ENCODE results near the gene HLA-DOB. TPM values are rescaled to one million over a fixed set of nuclear protein-coding genes. Genes with fewer than 3 reads are reported as not detected.

HLA-DOB gene
- total and polyA plus RNA-seq, 2 donors (not counting 1 experiment from before 2014, with no cell fraction given), result under 0.01 to 0.49 TPM

DNA sequence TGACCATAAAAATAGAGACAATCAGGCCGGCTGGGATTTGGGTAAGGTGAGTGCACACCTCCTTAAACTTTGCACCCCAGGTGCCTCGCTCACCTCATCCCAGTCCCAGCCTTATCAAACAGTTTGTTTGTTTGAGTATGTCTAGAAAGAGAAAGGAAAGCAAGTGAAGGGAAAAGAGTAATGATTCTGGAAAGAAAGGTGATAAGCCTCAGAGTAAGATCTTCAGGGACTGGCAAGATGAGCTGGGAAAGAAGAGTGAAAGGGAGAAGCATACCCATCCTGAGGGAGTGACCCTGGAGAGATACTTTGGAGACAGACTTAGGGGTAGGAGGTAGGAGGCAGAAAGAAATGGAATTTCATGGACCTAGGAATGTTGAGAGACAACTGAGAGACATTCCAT lies 20.1 kb upstream of the HLA-DOB start:
- no peak overlapping the region for H3K27ac ChIP-seq (ENCODE audit: insufficient read depth, low read length)
- H3K4me1 ChIP-seq (ENCODE audit: control insufficient read depth, extremely low read depth, insufficient read depth, low read length), result no peaks in the 10 kb centered on the region
- H3K36me3 ChIP-seq (ENCODE audit: control insufficient read depth, insufficient read depth, low read length), result peaks cover 10% of the 10 kb centered on the region
- no peak overlapping the region for H3K4me2 ChIP-seq (ENCODE audit: extremely low read depth, insufficient read depth, low read length)
- H3K9ac ChIP-seq (ENCODE audit: insufficient read depth, low read length), result no peak overlapping the region
- TF ChIP-seq EZH2 (IDR thresholded peaks at IDR 0.05; ENCODE audit: low read length, missing control alignments), result no peak
- TF ChIP-seq, protein P1, sequence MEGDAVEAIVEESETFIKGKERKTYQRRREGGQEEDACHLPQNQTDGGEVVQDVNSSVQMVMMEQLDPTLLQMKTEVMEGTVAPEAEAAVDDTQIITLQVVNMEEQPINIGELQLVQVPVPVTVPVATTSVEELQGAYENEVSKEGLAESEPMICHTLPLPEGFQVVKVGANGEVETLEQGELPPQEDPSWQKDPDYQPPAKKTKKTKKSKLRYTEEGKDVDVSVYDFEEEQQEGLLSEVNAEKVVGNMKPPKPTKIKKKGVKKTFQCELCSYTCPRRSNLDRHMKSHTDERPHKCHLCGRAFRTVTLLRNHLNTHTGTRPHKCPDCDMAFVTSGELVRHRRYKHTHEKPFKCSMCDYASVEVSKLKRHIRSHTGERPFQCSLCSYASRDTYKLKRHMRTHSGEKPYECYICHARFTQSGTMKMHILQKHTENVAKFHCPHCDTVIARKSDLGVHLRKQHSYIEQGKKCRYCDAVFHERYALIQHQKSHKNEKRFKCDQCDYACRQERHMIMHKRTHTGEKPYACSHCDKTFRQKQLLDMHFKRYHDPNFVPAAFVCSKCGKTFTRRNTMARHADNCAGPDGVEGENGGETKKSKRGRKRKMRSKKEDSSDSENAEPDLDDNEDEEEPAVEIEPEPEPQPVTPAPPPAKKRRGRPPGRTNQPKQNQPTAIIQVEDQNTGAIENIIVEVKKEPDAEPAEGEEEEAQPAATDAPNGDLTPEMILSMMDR (conservative IDR thresholded peaks at IDR 0.05 in 1 of 2, IDR thresholded peaks at IDR 0.05 in 1 of 2; ENCODE audit: low read depth in 1 of 2, low read length in 2 of 2), result no peak
- no peaks in the 10 kb centered on the region for H3K27me3 ChIP-seq (ENCODE audit: control insufficient read depth, insufficient read depth, low read length)
- H3K4me3 ChIP-seq (replicated peaks in 1 of 4; ENCODE audit: control extremely low read depth in 1 of 4, insufficient read depth in 1 of 4, low read depth in 3 of 4, low read length in 4 of 4), result peak overlapping the region in 1 of 4 experiments; percentile 6
- H2AFZ ChIP-seq (ENCODE audit: low read length), result no peak overlapping the region
- DNase-seq (ENCODE audit: low read depth in 2 of 2), result no peak
- H4K20me1 ChIP-seq (ENCODE audit: control insufficient read depth, extremely low read depth, insufficient read depth, low read length), result no peaks in the 10 kb centered on the region
- H3K79me2 ChIP-seq (ENCODE audit: control insufficient read depth, insufficient read depth, low read length), result peaks cover 3% of the 10 kb centered on the region
- H3K9me3 ChIP-seq (ENCODE audit: control insufficient read depth, insufficient read depth, low read depth, low read length), result no peaks in the 10 kb centered on the region

DNA sequence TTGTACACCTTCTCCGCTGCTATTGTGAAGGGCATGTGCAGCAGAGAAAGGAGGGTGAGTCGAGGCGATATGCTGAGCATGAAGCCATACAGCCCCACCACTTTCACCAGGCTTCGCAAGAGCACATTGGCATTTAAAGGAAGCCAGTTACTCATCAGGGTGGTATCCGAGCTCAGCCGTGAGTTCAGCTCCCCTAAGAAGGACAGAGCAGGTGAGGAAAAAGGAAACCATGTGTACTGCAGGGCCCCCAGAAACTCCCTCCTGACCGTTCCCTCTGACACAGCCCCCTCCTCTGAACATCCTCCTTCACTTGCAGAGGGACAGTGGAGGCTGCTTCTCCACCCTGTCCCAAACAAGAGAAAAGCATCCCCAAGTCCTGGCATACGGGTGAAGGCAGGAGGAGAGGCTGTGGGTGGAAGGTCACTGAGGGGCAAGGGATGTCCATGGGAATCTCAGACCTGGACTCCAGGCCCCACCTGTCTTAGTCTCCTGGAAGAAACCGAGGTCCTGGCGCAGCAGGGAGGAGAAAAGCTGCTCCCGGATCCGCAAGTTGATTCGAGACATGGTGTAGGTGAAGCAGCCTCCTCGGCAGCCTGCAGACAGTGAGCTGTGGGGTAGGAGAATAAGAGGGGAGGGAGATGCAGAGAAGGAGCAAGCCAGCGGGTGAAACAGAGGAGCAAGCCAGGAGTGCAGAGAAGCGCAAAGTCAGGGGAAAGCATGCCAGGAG lies 18.5 kb upstream of the HLA-DOB start:
- Histone ChIP-seq H3K27ac (ENCODE audit: insufficient read depth, low read length) (no peak overlapping the region), H3K4me3 (replicated peaks in 1 of 4; ENCODE audit: control extremely low read depth in 1 of 4, insufficient read depth in 1 of 4, low read depth in 3 of 4, low read length in 4 of 4) (no peak overlapping the region), H3K4me1 (ENCODE audit: control insufficient read depth, extremely low read depth, insufficient read depth, low read length) (no peaks in the 10 kb centered on the region), H3K79me2 (ENCODE audit: control insufficient read depth, insufficient read depth, low read length) (peaks cover 3% of the 10 kb centered on the region), H3K27me3 (ENCODE audit: control insufficient read depth, insufficient read depth, low read length) (no peaks in the 10 kb centered on the region), H3K36me3 (ENCODE audit: control insufficient read depth, insufficient read depth, low read length) (peaks cover 9% of the 10 kb centered on the region), H3K9me3 (ENCODE audit: control insufficient read depth, insufficient read depth, low read depth, low read length) (no peaks in the 10 kb centered on the region), H3K4me2 (ENCODE audit: extremely low read depth, insufficient read depth, low read length) (no peak overlapping the region), H2AFZ (ENCODE audit: low read length) (no peak overlapping the region), H3K9ac (ENCODE audit: insufficient read depth, low read length) (no peak overlapping the region), H4K20me1 (ENCODE audit: control insufficient read depth, extremely low read depth, insufficient read depth, low read length) (no peaks in the 10 kb centered on the region)
- TF ChIP-seq, protein P1 (conservative IDR thresholded peaks at IDR 0.05 in 1 of 2, IDR thresholded peaks at IDR 0.05 in 1 of 2; ENCODE audit: low read depth in 1 of 2, low read length in 2 of 2), result no peak
- TF ChIP-seq EZH2 (IDR thresholded peaks at IDR 0.05; ENCODE audit: low read length, missing control alignments), result no peak
- DNase-seq (ENCODE audit: low read depth in 2 of 2), result no peak

DNA sequence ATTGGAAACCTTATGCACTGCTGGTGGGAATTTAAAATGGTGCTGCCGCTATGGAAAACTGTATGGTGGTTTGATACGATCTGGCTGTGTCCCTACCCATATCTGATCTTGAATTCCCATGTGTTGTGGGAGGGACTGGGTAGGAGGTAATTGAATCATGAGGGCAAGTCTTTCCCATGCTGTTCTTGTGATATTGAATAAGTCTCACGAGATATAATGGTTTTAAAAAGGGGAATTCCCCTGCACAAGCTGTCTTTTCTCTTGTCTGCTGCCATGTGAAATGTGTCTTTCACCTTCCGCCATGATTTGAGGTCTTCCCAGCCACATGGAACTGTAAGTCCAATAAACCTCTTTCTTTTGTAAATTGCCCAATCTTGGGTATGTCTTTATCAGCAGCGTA lies 16.9 kb upstream of the HLA-DOB start:
- H3K9me3 ChIP-seq (ENCODE audit: control insufficient read depth, insufficient read depth, low read depth, low read length), result no peaks in the 10 kb centered on the region
- TF ChIP-seq, protein P1 (conservative IDR thresholded peaks at IDR 0.05 in 1 of 2, IDR thresholded peaks at IDR 0.05 in 1 of 2; ENCODE audit: low read depth in 1 of 2, low read length in 2 of 2), result no peak
- no peak for TF ChIP-seq EZH2 (IDR thresholded peaks at IDR 0.05; ENCODE audit: low read length, missing control alignments)

More for the DNA sequence above, 16.9 kb upstream of the HLA-DOB start:
- no peak overlapping the region for H3K4me3 ChIP-seq (replicated peaks in 1 of 4; ENCODE audit: control extremely low read depth in 1 of 4, insufficient read depth in 1 of 4, low read depth in 3 of 4, low read length in 4 of 4)
- no peak overlapping the region for H2AFZ ChIP-seq (ENCODE audit: low read length)
- H3K79me2 ChIP-seq (ENCODE audit: control insufficient read depth, insufficient read depth, low read length), result peaks cover 3% of the 10 kb centered on the region
- H3K27me3 ChIP-seq (ENCODE audit: control insufficient read depth, insufficient read depth, low read length), result no peaks in the 10 kb centered on the region
- no peak overlapping the region for H3K27ac ChIP-seq (ENCODE audit: insufficient read depth, low read length)
- DNase-seq (ENCODE audit: low read depth in 2 of 2), result no peak
- H3K4me1 ChIP-seq (ENCODE audit: control insufficient read depth, extremely low read depth, insufficient read depth, low read length), result no peaks in the 10 kb centered on the region
- no peak overlapping the region for H3K9ac ChIP-seq (ENCODE audit: insufficient read depth, low read length)
- peaks cover 12% of the 10 kb centered on the region for H3K36me3 ChIP-seq (ENCODE audit: control insufficient read depth, insufficient read depth, low read length)
- H4K20me1 ChIP-seq (ENCODE audit: control insufficient read depth, extremely low read depth, insufficient read depth, low read length), result no peaks in the 10 kb centered on the region
- H3K4me2 ChIP-seq (ENCODE audit: extremely low read depth, insufficient read depth, low read length), result no peak overlapping the region
